Ishikawa (cell line): ENCODE results near the gene SESN1.

Experiments used
- CEBPB ChIP-seq: IDR thresholded peaks from 2 replicates; pipeline ENCODE4 v1.6.1; 2012
- EGR1 ChIP-seq: IDR thresholded peaks from 2 replicates; pipeline ENCODE4 v1.6.1; 2012
- EP300 ChIP-seq: IDR thresholded peaks from 2 replicates; pipeline ENCODE4 v1.6.1; 2012; ENCODE audit warnings: borderline replicate concordance
- FOXM1 ChIP-seq: IDR thresholded peaks from 2 replicates; pipeline ENCODE4 v1.6.1; 2012; ENCODE audit warnings: low read depth, borderline replicate concordance
- NFIC ChIP-seq: IDR thresholded peaks from 2 replicates; pipeline ENCODE4 v1.6.1; 2012
- RAD21 ChIP-seq: IDR thresholded peaks from 2 replicates; pipeline ENCODE4 v1.6.1; 2012; ENCODE audit warnings: low read depth
- REST ChIP-seq: IDR thresholded peaks from 2 replicates; pipeline ENCODE4 v1.6.1; 2012; ENCODE audit warnings: low read depth, mild to moderate bottlenecking
- TAF1 ChIP-seq: IDR thresholded peaks from 2 replicates; pipeline ENCODE4 v1.6.1; 2012; ENCODE audit warnings: low read depth, mild to moderate bottlenecking
- TCF12 ChIP-seq: IDR thresholded peaks from 2 replicates; pipeline ENCODE4 v1.6.1; 2012; ENCODE audit warnings: low read depth
- TEAD4 ChIP-seq: IDR thresholded peaks from 2 replicates; pipeline ENCODE4 v1.6.1; 2012
- USF1 ChIP-seq: IDR thresholded peaks from 2 replicates; pipeline ENCODE4 v1.6.1; 2012
- YY1 ChIP-seq: IDR thresholded peaks from 2 replicates; pipeline ENCODE4 v1.6.1; 2012; ENCODE audit warnings: low read depth
- TF ChIP-seq, protein P1 (sequence below): IDR thresholded peaks from 2 replicates; pipeline ENCODE4 v1.6.1; 2012

DNA sequence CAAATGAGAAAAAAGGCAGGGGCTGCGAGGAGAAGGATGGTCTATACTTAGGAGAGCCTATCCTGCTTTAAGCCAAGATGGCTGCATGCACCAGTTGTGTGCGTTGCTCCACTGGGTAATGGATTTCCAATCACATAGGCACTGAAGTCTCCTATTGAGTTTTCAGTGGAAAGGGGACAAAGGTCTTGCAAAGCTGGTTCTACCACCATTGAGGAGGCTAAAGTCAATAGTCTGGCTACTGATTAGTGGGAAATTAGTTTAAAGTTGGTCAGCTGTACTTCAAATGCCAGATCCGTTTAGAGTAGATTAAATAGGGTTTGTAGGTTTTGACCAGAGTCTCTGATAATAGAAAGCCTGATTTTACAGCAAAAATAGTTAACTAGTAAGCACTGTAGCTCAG lies 104.9 kb downstream of the SESN1 start:
- TF ChIP-seq, protein P1, sequence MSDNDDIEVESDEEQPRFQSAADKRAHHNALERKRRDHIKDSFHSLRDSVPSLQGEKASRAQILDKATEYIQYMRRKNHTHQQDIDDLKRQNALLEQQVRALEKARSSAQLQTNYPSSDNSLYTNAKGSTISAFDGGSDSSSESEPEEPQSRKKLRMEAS, result no peak
- TF ChIP-seq YY1 (no peak), USF1 (no peak), EP300 (no peak), CEBPB (no peak), TAF1 (no peak), FOXM1 (no peak), NFIC (no peak), REST (no peak), RAD21 (no peak), EGR1 (no peak), TEAD4 (no peak), TCF12 (no peak)
